Measurements from ENCODE around the gene CTSD. TPM values are rescaled to one million over a fixed set of nuclear protein-coding genes. Genes with fewer than 3 reads are reported as not detected.

Gene CTSD
- polyA plus RNA-seq, 1 donor: 80.6 TPM

GRCh38 chr11:1756791-1757771, 6.6 kb downstream of the CTSD start:
- no peak for DNase-seq (ENCODE audit: low read depth)

GRCh38 chr11:1755692-1756561, 7.8 kb downstream of the CTSD start:
- DNase-seq (ENCODE audit: low read depth): no peak

- DNase-seq (ENCODE audit: low read depth): no peak
These were observed 8.4 kb downstream of the CTSD start for GRCh38 chr11:1755344-1755691.

GRCh38 chr11:1754376-1755150, 9.2 kb downstream of the CTSD start:
- no peak for DNase-seq (ENCODE audit: low read depth)

GRCh38 chr11:1753929-1754305, 9.8 kb downstream of the CTSD start:
- no peak for DNase-seq (ENCODE audit: low read depth)

GRCh38 chr11:1753229-1753928, 10.3 kb downstream of the CTSD start:
- no peak for DNase-seq (ENCODE audit: low read depth)

- no peak for DNase-seq (ENCODE audit: low read depth)
These were observed 10.9 kb downstream of the CTSD start for GRCh38 chr11:1752907-1753228.

- DNase-seq (ENCODE audit: low read depth): no peak
These were observed 11.5 kb downstream of the CTSD start for GRCh38 chr11:1751999-1752906.

GRCh38 chr11:1751531-1751921, 12.2 kb downstream of the CTSD start:
- no peak for DNase-seq (ENCODE audit: low read depth)

- DNase-seq (ENCODE audit: low read depth): no peak
These were observed 12.7 kb downstream of the CTSD start for GRCh38 chr11:1750840-1751530.

GRCh38 chr11:1750481-1750839, 13.3 kb downstream of the CTSD start, which contains the start of gene IFITM10:
Gene IFITM10, minus strand, starts transcription at chr11:1750595. Its CDS starts 153 bp downstream, at chr11:1750442.
- no peak for DNase-seq (ENCODE audit: low read depth)

GRCh38 chr11:1749395-1750351, 14.1 kb downstream of the CTSD start:
- no peak for DNase-seq (ENCODE audit: low read depth)

GRCh38 chr11:1748636-1749394, 14.9 kb downstream of the CTSD start:
- no peak for DNase-seq (ENCODE audit: low read depth)

- DNase-seq (ENCODE audit: low read depth): no peak
These were observed 15.7 kb downstream of the CTSD start for GRCh38 chr11:1747753-1748635.

GRCh38 chr11:1746956-1747752, 16.6 kb downstream of the CTSD start:
- no peak for DNase-seq (ENCODE audit: low read depth)

- no peak for DNase-seq (ENCODE audit: low read depth)
These were observed 17.2 kb downstream of the CTSD start for GRCh38 chr11:1746511-1746931.

Measured in forelimb muscle (tissue), 1 donor.